Measurements from ENCODE around the gene LRP11. TPM values are rescaled to one million over a fixed set of nuclear protein-coding genes. Genes with fewer than 3 reads are reported as not detected.

LRP11 gene
- polyA plus RNA-seq, 1 donor from 2014 or later, result 57.0 TPM

DNA sequence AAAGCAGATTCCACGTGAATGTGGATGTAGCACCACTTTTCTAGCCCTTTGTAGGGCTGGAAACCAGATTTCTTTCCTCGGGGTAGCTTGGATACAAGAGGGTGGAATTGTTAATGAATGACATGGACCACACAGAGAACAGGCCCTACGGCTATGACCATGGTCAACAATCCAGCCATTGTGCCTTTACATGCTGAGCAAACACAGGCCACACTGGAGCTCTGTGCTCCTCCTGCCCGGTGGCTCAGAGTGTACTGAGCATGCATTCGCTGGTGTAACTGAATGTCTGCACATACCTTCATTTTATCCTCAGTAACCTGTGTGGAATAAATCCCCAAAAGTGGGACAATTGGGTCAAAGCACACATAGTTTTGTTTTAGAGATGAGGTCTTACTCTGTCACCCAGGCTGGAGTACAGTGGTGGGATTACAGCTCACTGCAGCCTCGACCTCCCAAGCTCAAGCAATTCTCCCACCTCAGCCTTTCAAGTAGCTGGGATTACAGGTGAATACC is 32.8 kb downstream of the LRP11 start:
- H3K4me2 ChIP-seq (ENCODE audit: low read length), result no peak overlapping the region
- no peak for TF ChIP-seq MXI1 (conservative IDR thresholded peaks at IDR 0.05; ENCODE audit: poor library complexity, severe bottlenecking)
- TF ChIP-seq, protein P1, sequence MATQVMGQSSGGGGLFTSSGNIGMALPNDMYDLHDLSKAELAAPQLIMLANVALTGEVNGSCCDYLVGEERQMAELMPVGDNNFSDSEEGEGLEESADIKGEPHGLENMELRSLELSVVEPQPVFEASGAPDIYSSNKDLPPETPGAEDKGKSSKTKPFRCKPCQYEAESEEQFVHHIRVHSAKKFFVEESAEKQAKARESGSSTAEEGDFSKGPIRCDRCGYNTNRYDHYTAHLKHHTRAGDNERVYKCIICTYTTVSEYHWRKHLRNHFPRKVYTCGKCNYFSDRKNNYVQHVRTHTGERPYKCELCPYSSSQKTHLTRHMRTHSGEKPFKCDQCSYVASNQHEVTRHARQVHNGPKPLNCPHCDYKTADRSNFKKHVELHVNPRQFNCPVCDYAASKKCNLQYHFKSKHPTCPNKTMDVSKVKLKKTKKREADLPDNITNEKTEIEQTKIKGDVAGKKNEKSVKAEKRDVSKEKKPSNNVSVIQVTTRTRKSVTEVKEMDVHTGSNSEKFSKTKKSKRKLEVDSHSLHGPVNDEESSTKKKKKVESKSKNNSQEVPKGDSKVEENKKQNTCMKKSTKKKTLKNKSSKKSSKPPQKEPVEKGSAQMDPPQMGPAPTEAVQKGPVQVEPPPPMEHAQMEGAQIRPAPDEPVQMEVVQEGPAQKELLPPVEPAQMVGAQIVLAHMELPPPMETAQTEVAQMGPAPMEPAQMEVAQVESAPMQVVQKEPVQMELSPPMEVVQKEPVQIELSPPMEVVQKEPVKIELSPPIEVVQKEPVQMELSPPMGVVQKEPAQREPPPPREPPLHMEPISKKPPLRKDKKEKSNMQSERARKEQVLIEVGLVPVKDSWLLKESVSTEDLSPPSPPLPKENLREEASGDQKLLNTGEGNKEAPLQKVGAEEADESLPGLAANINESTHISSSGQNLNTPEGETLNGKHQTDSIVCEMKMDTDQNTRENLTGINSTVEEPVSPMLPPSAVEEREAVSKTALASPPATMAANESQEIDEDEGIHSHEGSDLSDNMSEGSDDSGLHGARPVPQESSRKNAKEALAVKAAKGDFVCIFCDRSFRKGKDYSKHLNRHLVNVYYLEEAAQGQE (IDR thresholded peaks at IDR 0.05; ENCODE audit: borderline replicate concordance), result no peak
- no peak for TF ChIP-seq EP300 (conservative IDR thresholded peaks at IDR 0.05; ENCODE audit: poor library complexity, severe bottlenecking)
- TF ChIP-seq POLR2AphosphoS5 (IDR thresholded peaks at IDR 0.05), result no peak
- no peak for TF ChIP-seq TAF1 (IDR thresholded peaks at IDR 0.05; ENCODE audit: low read depth)
- no peak for TF ChIP-seq RAD21 (conservative IDR thresholded peaks at IDR 0.05)
- TF ChIP-seq EZH2 (IDR thresholded peaks at IDR 0.05; ENCODE audit: borderline replicate concordance, insufficient read depth, low read length, poor library complexity, severe bottlenecking), result no peak
- no peak for TF ChIP-seq SMC3 (conservative IDR thresholded peaks at IDR 0.05; ENCODE audit: poor library complexity)
- TF ChIP-seq, protein P2, sequence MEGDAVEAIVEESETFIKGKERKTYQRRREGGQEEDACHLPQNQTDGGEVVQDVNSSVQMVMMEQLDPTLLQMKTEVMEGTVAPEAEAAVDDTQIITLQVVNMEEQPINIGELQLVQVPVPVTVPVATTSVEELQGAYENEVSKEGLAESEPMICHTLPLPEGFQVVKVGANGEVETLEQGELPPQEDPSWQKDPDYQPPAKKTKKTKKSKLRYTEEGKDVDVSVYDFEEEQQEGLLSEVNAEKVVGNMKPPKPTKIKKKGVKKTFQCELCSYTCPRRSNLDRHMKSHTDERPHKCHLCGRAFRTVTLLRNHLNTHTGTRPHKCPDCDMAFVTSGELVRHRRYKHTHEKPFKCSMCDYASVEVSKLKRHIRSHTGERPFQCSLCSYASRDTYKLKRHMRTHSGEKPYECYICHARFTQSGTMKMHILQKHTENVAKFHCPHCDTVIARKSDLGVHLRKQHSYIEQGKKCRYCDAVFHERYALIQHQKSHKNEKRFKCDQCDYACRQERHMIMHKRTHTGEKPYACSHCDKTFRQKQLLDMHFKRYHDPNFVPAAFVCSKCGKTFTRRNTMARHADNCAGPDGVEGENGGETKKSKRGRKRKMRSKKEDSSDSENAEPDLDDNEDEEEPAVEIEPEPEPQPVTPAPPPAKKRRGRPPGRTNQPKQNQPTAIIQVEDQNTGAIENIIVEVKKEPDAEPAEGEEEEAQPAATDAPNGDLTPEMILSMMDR (IDR thresholded peaks at IDR 0.05; ENCODE audit: poor library complexity, severe bottlenecking), result no peak
- no peaks in the 10 kb centered on the region for H3K9me2 ChIP-seq (ENCODE audit: insufficient read depth, low read length)
- H3K9me3 ChIP-seq (ENCODE audit: low read length), result no peaks in the 10 kb centered on the region
- no peak overlapping the region for H3K4me3 ChIP-seq (ENCODE audit: low read length)
- H3K27me3 ChIP-seq (ENCODE audit: insufficient read depth, low read depth, low read length), result no peaks in the 10 kb centered on the region
- H3F3A ChIP-seq (ENCODE audit: insufficient read depth, low read length, poor library complexity, severe bottlenecking), result no peaks in the 10 kb centered on the region
- no peaks in the 10 kb centered on the region for H3K79me2 ChIP-seq (replicated peaks; ENCODE audit: insufficient read depth, low read length)
- H2AFZ ChIP-seq (ENCODE audit: low read depth, low read length), result no peak overlapping the region
- no peak overlapping the region for H3K9ac ChIP-seq (ENCODE audit: low read length)
- no peak overlapping the region for H3K27ac ChIP-seq (ENCODE audit: low read length)
- H3K36me3 ChIP-seq (ENCODE audit: insufficient read depth, low read length), result no peaks in the 10 kb centered on the region
- H4K20me1 ChIP-seq (ENCODE audit: insufficient read depth), result no peaks in the 10 kb centered on the region

DNA sequence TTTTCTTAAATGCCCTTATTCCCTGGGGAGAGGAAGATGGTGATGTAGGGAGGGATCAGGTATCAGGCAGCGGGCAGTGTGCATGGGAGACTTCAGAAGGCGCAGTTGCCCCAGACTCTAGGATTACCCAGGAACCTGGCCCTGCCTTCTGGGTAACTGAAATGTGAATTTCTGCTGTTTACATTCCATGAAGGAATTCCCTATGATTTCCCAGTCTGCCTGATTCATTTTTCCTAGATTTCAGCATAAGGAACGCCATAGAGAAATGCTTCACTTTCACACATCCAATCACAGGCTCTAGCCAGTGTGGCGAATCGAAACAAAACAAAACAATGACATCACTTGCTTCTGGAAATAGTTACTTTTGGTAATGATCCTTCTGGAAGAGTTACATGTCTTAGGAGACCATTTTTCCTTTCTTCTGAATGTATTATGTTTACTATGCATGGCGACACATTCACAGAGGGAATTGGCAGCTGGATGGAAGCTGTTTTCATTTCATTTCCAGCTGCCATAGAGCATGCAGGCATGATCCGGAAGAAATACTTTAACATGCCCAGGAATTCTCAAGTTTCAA is 33.3 kb downstream of the LRP11 start:
- Histone ChIP-seq H3K79me2 (replicated peaks; ENCODE audit: insufficient read depth, low read length) (no peaks in the 10 kb centered on the region), H4K20me1 (ENCODE audit: insufficient read depth) (no peaks in the 10 kb centered on the region), H3K36me3 (ENCODE audit: insufficient read depth, low read length) (no peaks in the 10 kb centered on the region), H2AFZ (ENCODE audit: low read depth, low read length) (no peak overlapping the region), H3K9me2 (ENCODE audit: insufficient read depth, low read length) (no peaks in the 10 kb centered on the region), H3K27ac (ENCODE audit: low read length) (no peak overlapping the region), H3F3A (ENCODE audit: insufficient read depth, low read length, poor library complexity, severe bottlenecking) (no peaks in the 10 kb centered on the region), H3K9ac (ENCODE audit: low read length) (no peak overlapping the region), H3K4me3 (ENCODE audit: low read length) (no peak overlapping the region), H3K27me3 (ENCODE audit: insufficient read depth, low read depth, low read length) (no peaks in the 10 kb centered on the region), H3K4me2 (ENCODE audit: low read length) (no peak overlapping the region), H3K9me3 (ENCODE audit: low read length) (no peaks in the 10 kb centered on the region)
- TF ChIP-seq EP300 (conservative IDR thresholded peaks at IDR 0.05; ENCODE audit: poor library complexity, severe bottlenecking) (no peak), EZH2 (IDR thresholded peaks at IDR 0.05; ENCODE audit: borderline replicate concordance, insufficient read depth, low read length, poor library complexity, severe bottlenecking) (no peak), RAD21 (conservative IDR thresholded peaks at IDR 0.05) (no peak), MXI1 (conservative IDR thresholded peaks at IDR 0.05; ENCODE audit: poor library complexity, severe bottlenecking) (no peak), POLR2AphosphoS5 (IDR thresholded peaks at IDR 0.05) (no peak), TAF1 (IDR thresholded peaks at IDR 0.05; ENCODE audit: low read depth) (no peak), SMC3 (conservative IDR thresholded peaks at IDR 0.05; ENCODE audit: poor library complexity) (no peak)
- TF ChIP-seq, protein P2 (IDR thresholded peaks at IDR 0.05; ENCODE audit: poor library complexity, severe bottlenecking), result no peak
- TF ChIP-seq, protein P1 (IDR thresholded peaks at IDR 0.05; ENCODE audit: borderline replicate concordance), result no peak

All from neural cell (in vitro differentiated cells).